ENCODE results near the gene VSIG8. TPM values are rescaled to one million over a fixed set of nuclear protein-coding genes. Genes with fewer than 3 reads are reported as not detected.

Gene VSIG8
- total RNA-seq, 6 experiments from 2014 or later: not detected

- H3K4me3 Mint-ChIP-seq: no peak overlapping the region
- no peaks in the 10 kb centered on the region for H3K9me3 Mint-ChIP-seq
- no peak for DNase-seq
- no peaks in the 10 kb centered on the region for H3K4me1 Mint-ChIP-seq (ENCODE audit: low read depth)
- H3K27me3 Mint-ChIP-seq (ENCODE audit: insufficient read depth): no peaks in the 10 kb centered on the region
- H3K36me3 Mint-ChIP-seq (ENCODE audit: low read depth): peaks cover 13% of the 10 kb centered on the region
- H3K27ac Mint-ChIP-seq: no peak overlapping the region
- TF ChIP-seq, protein P1, sequence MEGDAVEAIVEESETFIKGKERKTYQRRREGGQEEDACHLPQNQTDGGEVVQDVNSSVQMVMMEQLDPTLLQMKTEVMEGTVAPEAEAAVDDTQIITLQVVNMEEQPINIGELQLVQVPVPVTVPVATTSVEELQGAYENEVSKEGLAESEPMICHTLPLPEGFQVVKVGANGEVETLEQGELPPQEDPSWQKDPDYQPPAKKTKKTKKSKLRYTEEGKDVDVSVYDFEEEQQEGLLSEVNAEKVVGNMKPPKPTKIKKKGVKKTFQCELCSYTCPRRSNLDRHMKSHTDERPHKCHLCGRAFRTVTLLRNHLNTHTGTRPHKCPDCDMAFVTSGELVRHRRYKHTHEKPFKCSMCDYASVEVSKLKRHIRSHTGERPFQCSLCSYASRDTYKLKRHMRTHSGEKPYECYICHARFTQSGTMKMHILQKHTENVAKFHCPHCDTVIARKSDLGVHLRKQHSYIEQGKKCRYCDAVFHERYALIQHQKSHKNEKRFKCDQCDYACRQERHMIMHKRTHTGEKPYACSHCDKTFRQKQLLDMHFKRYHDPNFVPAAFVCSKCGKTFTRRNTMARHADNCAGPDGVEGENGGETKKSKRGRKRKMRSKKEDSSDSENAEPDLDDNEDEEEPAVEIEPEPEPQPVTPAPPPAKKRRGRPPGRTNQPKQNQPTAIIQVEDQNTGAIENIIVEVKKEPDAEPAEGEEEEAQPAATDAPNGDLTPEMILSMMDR (IDR thresholded peaks at IDR 0.05): no peak
Measured at GRCh38 chr1:159877695-159878444, 15.4 kb upstream of the VSIG8 start.

GRCh38 chr1:159873530-159874143, 11.2 kb upstream of the VSIG8 start:
- TF ChIP-seq, protein P1 (IDR thresholded peaks at IDR 0.05): no peak
- peaks cover 14% of the 10 kb centered on the region for H3K4me1 Mint-ChIP-seq (ENCODE audit: low read depth)
- no peak overlapping the region for H3K27ac Mint-ChIP-seq
- H3K9me3 Mint-ChIP-seq: no peaks in the 10 kb centered on the region
- no peaks in the 10 kb centered on the region for H3K27me3 Mint-ChIP-seq (ENCODE audit: insufficient read depth)
- no peak overlapping the region for H3K4me3 Mint-ChIP-seq
- DNase-seq: no peak
- H3K36me3 Mint-ChIP-seq (ENCODE audit: low read depth): peaks cover 12% of the 10 kb centered on the region

DNA sequence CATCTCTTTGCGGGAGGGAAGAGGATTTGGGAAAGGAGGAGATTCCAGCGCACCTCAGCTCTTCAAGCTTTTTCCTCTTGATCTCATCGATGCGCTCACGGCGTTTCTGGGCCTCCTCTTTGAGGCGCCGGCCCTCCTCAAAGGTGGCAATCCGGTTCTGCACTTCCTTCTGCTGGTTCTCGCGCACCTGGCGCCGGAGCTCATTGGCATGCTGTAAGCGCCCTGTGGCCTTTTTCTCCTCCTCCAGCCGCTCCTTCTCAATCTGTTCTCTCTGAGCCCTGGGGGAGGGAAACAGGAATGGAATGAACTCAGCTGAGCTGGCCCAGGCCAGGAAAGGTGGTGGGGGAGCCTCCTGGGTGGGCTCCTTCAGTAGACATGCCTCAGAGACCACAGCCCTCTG, 10.4 kb upstream of the VSIG8 start:
- H3K9me3 Mint-ChIP-seq: no peaks in the 10 kb centered on the region
- no peak overlapping the region for H3K27ac Mint-ChIP-seq
- no peaks in the 10 kb centered on the region for H3K27me3 Mint-ChIP-seq (ENCODE audit: insufficient read depth)
- no peak for DNase-seq
- H3K4me1 Mint-ChIP-seq (ENCODE audit: low read depth): peaks cover 21% of the 10 kb centered on the region
- H3K36me3 Mint-ChIP-seq (ENCODE audit: low read depth): peaks cover 12% of the 10 kb centered on the region
- TF ChIP-seq, protein P1 (IDR thresholded peaks at IDR 0.05): no peak
- no peak overlapping the region for H3K4me3 Mint-ChIP-seq

- Mint-ChIP-seq H3K4me1 (ENCODE audit: low read depth) (peaks cover 43% of the 10 kb centered on the region), H3K36me3 (ENCODE audit: low read depth) (peaks cover 5% of the 10 kb centered on the region; the same call in 1 of the 2 replicates), H3K27ac (no peak overlapping the region), H3K4me3 (no peak overlapping the region), H3K9me3 (no peaks in the 10 kb centered on the region), H3K27me3 (ENCODE audit: insufficient read depth) (peaks cover 1% of the 10 kb centered on the region; the same call in 1 of the 2 replicates)
- TF ChIP-seq, protein P1 (IDR thresholded peaks at IDR 0.05): no peak
- DNase-seq: no peak
Measured at GRCh38 chr1:159870704-159871103, 8.2 kb upstream of the VSIG8 start.

GRCh38 chr1:159869607-159870006, 7.2 kb upstream of the VSIG8 start:
- no peak for DNase-seq
- Mint-ChIP-seq H3K27me3 (ENCODE audit: insufficient read depth) (peaks cover 1% of the 10 kb centered on the region; the same call in 1 of the 2 replicates), H3K9me3 (no peaks in the 10 kb centered on the region), H3K4me3 (no peak overlapping the region), H3K4me1 (ENCODE audit: low read depth) (peaks cover 47% of the 10 kb centered on the region), H3K36me3 (ENCODE audit: low read depth) (peaks cover 5% of the 10 kb centered on the region; the same call in 1 of the 2 replicates), H3K27ac (peak overlapping the region; percentile 75)
- TF ChIP-seq, protein P1 (IDR thresholded peaks at IDR 0.05): no peak

Measured in HFFc6 (cell line).